ENCODE measurements around the gene RSPO3.
"Not testable (repeated sequence)": the region's sequence is repeated elsewhere in the genome, so short reads cannot be mapped to it uniquely, and the experiment has no call there.

Gene RSPO3

GRCh38 chr6:127085181-127085580 lies 33.3 kb upstream of the RSPO3 start:
- no peak for TF ChIP-seq Cebpa-rat (IDR thresholded peaks at IDR 0.05)
- Histone ChIP-seq H3K4me1 (no peaks in the 10 kb centered on the region), H4K20me1 (no peaks in the 10 kb centered on the region), H3K27me3 (no peaks in the 10 kb centered on the region), H3K36me3 (no peaks in the 10 kb centered on the region), H3K4me2 (no peak overlapping the region), H3K4me3 (no peak overlapping the region), H3K9ac (no peak overlapping the region), H3K9me3 (no peaks in the 10 kb centered on the region), H3K27ac (no peak overlapping the region)

GRCh38 chr6:127090051-127090450 lies 28.4 kb upstream of the RSPO3 start:
- Histone ChIP-seq H4K20me1 (no peaks in the 10 kb centered on the region), H3K4me1 (no peaks in the 10 kb centered on the region), H3K9me3 (no peaks in the 10 kb centered on the region), H3K4me2 (no peak overlapping the region), H3K36me3 (no peaks in the 10 kb centered on the region), H3K9ac (no peak overlapping the region), H3K27ac (no peak overlapping the region), H3K27me3 (no peaks in the 10 kb centered on the region), H3K4me3 (no peak overlapping the region)
- TF ChIP-seq Cebpa-rat (IDR thresholded peaks at IDR 0.05): no peak

GRCh38 chr6:127092466-127092865 lies 26.0 kb upstream of the RSPO3 start:
- no peak for TF ChIP-seq Cebpa-rat (IDR thresholded peaks at IDR 0.05)
- no peak overlapping the region for H3K4me2 ChIP-seq
- H4K20me1 ChIP-seq: no peaks in the 10 kb centered on the region
- H3K9ac ChIP-seq: no peak overlapping the region
- no peaks in the 10 kb centered on the region for H3K9me3 ChIP-seq
- no peak overlapping the region for H3K27ac ChIP-seq
- no peak overlapping the region for H3K4me3 ChIP-seq
- no peaks in the 10 kb centered on the region for H3K36me3 ChIP-seq
- H3K27me3 ChIP-seq: no peaks in the 10 kb centered on the region
- H3K4me1 ChIP-seq: no peaks in the 10 kb centered on the region

GRCh38 chr6:127094791-127095190 lies 23.7 kb upstream of the RSPO3 start:
- Histone ChIP-seq H3K4me2 (no peak overlapping the region), H3K4me1 (no peaks in the 10 kb centered on the region), H3K9me3 (no peaks in the 10 kb centered on the region), H4K20me1 (no peaks in the 10 kb centered on the region), H3K4me3 (no peak overlapping the region), H3K27ac (no peak overlapping the region), H3K36me3 (no peaks in the 10 kb centered on the region), H3K27me3 (no peaks in the 10 kb centered on the region), H3K9ac (no peak overlapping the region)
- TF ChIP-seq Cebpa-rat (IDR thresholded peaks at IDR 0.05): no peak

- H3K4me3 ChIP-seq: no peak overlapping the region
- H3K4me2 ChIP-seq: no peak overlapping the region
- no peaks in the 10 kb centered on the region for H3K9me3 ChIP-seq
- no peaks in the 10 kb centered on the region for H3K27me3 ChIP-seq
- TF ChIP-seq Cebpa-rat (IDR thresholded peaks at IDR 0.05): no peak
- H3K4me1 ChIP-seq: no peaks in the 10 kb centered on the region
- H3K36me3 ChIP-seq: no peaks in the 10 kb centered on the region
- H3K27ac ChIP-seq: no peak overlapping the region
- no peak overlapping the region for H3K9ac ChIP-seq
- H4K20me1 ChIP-seq: no peaks in the 10 kb centered on the region
Measured at GRCh38 chr6:127096167-127096566, 22.3 kb upstream of the RSPO3 start.

- not testable (repeated sequence) for H3K4me2 ChIP-seq, H3K27ac ChIP-seq, H3K9ac ChIP-seq, H3K27me3 ChIP-seq, H3K4me1 ChIP-seq, H4K20me1 ChIP-seq, H3K36me3 ChIP-seq, H3K9me3 ChIP-seq, H3K4me3 ChIP-seq
Measured at GRCh38 chr6:127097442-127097841, 21.0 kb upstream of the RSPO3 start.

GRCh38 chr6:127100510-127101140 lies 17.8 kb upstream of the RSPO3 start:
- Histone ChIP-seq H4K20me1 (no peaks in the 10 kb centered on the region), H3K27ac (no peak overlapping the region), H3K4me2 (no peak overlapping the region), H3K9ac (no peak overlapping the region), H3K27me3 (no peaks in the 10 kb centered on the region), H3K36me3 (no peaks in the 10 kb centered on the region), H3K4me3 (no peak overlapping the region), H3K9me3 (no peaks in the 10 kb centered on the region), H3K4me1 (no peaks in the 10 kb centered on the region)
- TF ChIP-seq Cebpa-rat (IDR thresholded peaks at IDR 0.05): no peak

- no peaks in the 10 kb centered on the region for H3K27me3 ChIP-seq
- no peak for TF ChIP-seq Cebpa-rat (IDR thresholded peaks at IDR 0.05)
- H3K9ac ChIP-seq: no peak overlapping the region
- no peak overlapping the region for H3K4me2 ChIP-seq
- no peak overlapping the region for H3K27ac ChIP-seq
- no peak overlapping the region for H3K4me3 ChIP-seq
- no peaks in the 10 kb centered on the region for H3K36me3 ChIP-seq
- no peaks in the 10 kb centered on the region for H3K4me1 ChIP-seq
- H3K9me3 ChIP-seq: no peaks in the 10 kb centered on the region
- no peaks in the 10 kb centered on the region for H4K20me1 ChIP-seq
Measured at GRCh38 chr6:127102299-127102698, 16.2 kb upstream of the RSPO3 start.

GRCh38 chr6:127102859-127103258 lies 15.6 kb upstream of the RSPO3 start:
- Histone ChIP-seq H3K4me1 (no peaks in the 10 kb centered on the region), H3K27ac (no peak overlapping the region), H3K9ac (no peak overlapping the region), H4K20me1 (no peaks in the 10 kb centered on the region), H3K9me3 (no peaks in the 10 kb centered on the region), H3K4me2 (no peak overlapping the region), H3K36me3 (no peaks in the 10 kb centered on the region), H3K4me3 (no peak overlapping the region), H3K27me3 (no peaks in the 10 kb centered on the region)
- TF ChIP-seq Cebpa-rat (IDR thresholded peaks at IDR 0.05): no peak

GRCh38 chr6:127103482-127103881 lies 15.0 kb upstream of the RSPO3 start:
- Histone ChIP-seq H3K27ac (no peak overlapping the region), H3K9ac (no peak overlapping the region), H4K20me1 (no peaks in the 10 kb centered on the region), H3K27me3 (no peaks in the 10 kb centered on the region), H3K36me3 (no peaks in the 10 kb centered on the region), H3K4me2 (no peak overlapping the region), H3K4me3 (no peak overlapping the region), H3K4me1 (no peaks in the 10 kb centered on the region), H3K9me3 (no peaks in the 10 kb centered on the region)
- no peak for TF ChIP-seq Cebpa-rat (IDR thresholded peaks at IDR 0.05)

GRCh38 chr6:127107916-127108315 lies 10.6 kb upstream of the RSPO3 start:
- Histone ChIP-seq H3K36me3 (no peaks in the 10 kb centered on the region), H3K27me3 (no peaks in the 10 kb centered on the region), H3K9ac (no peak overlapping the region), H3K4me1 (no peaks in the 10 kb centered on the region), H3K4me2 (no peak overlapping the region), H3K4me3 (no peak overlapping the region), H3K9me3 (no peaks in the 10 kb centered on the region), H4K20me1 (no peaks in the 10 kb centered on the region), H3K27ac (no peak overlapping the region)
- no peak for TF ChIP-seq Cebpa-rat (IDR thresholded peaks at IDR 0.05)
